MG63 (cell line): Measurements from ENCODE around the gene RAD9B. TPM values are rescaled to one million over a fixed set of nuclear protein-coding genes. Genes with fewer than 3 reads are reported as not detected.
"Not testable (repeated sequence)": the region's sequence is repeated elsewhere in the genome, so short reads cannot be mapped to it uniquely, and the experiment has no call there.

Experiments
- DNase-seq: peaks from one replicate; pipeline ENCODE4 v3.0.0-alpha.2; 2020
- H3K27me3 ChIP-seq: fragments of 250-450 bp; sonication (Bioruptor Pico); 2 replicates; pipeline ENCODE4 v1.5.1; 2020; ENCODE audit warnings: mild to moderate bottlenecking, moderate library complexity
- H3K36me3 ChIP-seq: fragments of 250-450 bp; sonication (Bioruptor Pico); 2 replicates; pipeline ENCODE4 v1.5.1; 2020; ENCODE audit warnings: mild to moderate bottlenecking, moderate library complexity
- H3K4me3 ChIP-seq: fragments of 250-450 bp; sonication (Bioruptor Pico); 2 replicates; pipeline ENCODE4 v1.5.1; 2020; ENCODE audit warnings: mild to moderate bottlenecking, moderate library complexity
- H3K9me3 ChIP-seq: fragments of 250-450 bp; sonication (Bioruptor Pico); 2 replicates; pipeline ENCODE4 v1.5.1; 2020; ENCODE audit warnings: mild to moderate bottlenecking, moderate library complexity
- total RNA-seq: library from RNA; depleted of rRNA; stranded (reverse); fragments of >200 nt; shearing (Covaris generic); gene quantifications from 2 replicates; pipeline ENCODE4 v1.2.3, GENCODE V29; 2014; ENCODE audit warnings: low replicate concordance; rRNA removed

RAD9B gene
- total RNA-seq, 1 experiment from 2014 or later, result 2.0 TPM

DNA sequence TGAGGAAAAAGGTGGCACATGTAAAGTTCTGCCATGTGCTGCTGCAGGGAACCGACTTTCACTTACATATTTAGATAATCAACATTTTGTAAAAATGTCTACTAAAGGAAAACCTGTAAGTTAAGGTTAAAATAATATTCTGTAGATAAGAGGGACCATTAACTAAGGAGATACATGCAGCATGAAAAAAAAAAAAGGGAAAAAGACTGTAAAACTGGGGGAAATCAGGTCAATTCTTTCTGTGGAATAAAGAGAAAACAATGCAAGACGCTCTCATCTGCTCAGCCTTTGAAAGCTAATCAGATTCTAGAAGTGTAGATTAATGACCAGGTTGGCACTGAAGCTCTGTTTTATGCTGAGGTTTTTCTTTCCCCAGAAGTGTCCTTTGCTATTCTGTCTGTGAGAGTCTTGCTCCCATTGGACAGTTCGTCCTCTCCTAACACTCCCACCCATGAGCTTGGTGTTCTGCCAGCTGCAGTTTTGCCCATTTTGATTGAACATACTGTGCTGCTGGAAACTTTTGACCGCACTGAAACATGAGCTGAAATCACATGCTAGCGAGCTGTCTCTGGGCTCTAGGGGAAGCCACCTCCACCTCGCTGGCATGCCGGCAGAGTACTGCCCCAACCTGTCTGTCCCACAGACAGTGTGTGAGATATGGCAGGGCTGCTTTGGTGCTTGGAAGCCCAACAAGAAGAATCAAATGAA, 41.3 kb downstream of the RAD9B start:
- Histone ChIP-seq H3K36me3 (peaks cover 31% of the 10 kb centered on the region), H3K9me3 (no peaks in the 10 kb centered on the region), H3K4me3 (no peak overlapping the region), H3K27me3 (no peaks in the 10 kb centered on the region)
- no peak for DNase-seq

DNA sequence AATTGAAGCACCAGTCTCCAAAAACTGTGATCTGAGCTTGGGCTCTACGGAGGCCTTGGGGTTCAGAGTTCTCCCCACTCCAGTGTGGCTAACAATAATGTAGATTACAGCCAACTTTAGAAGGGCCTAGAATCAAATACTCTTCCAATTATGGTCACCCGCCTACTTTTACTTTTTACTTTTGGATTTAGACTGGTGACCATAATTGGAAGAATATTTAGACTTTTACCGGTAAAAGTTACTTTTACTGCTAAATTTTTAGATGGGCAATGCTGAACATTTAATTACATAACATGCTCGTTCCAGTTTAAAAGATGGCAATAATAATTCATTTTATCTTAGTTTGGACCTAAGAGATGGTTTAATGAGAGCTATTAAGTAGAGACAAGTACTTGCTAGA, 41.8 kb downstream of the RAD9B start:
- Histone ChIP-seq H3K36me3 (peaks cover 29% of the 10 kb centered on the region), H3K9me3 (no peaks in the 10 kb centered on the region), H3K4me3 (no peak overlapping the region), H3K27me3 (no peaks in the 10 kb centered on the region)
- no peak for DNase-seq

GRCh38 chr12:110545259-110545658, 43.1 kb downstream of the RAD9B start:
- DNase-seq, result peak; percentile 49
- not testable (repeated sequence) for H3K9me3 ChIP-seq, H3K4me3 ChIP-seq, H3K27me3 ChIP-seq
- peaks cover 26% of the 10 kb centered on the region for H3K36me3 ChIP-seq

DNA sequence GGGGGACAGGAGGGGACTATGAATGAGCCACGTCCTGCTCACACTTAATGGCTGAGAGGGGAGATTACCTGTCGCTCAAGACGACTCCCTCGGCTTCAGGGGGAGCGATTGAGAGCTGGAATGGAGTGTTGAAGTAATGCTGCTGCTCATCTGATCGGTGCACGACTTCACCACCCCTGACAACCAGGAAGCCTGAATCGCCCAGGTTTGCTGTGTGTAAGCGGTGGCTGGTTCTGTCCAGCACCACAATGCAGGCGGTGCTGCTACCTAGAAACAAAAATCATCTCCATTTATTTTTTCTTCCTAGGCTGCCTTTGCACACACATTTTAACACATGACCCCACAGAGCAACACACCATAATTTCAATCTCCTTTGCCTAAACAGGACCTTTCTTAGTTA, 43.7 kb downstream of the RAD9B start:
- Histone ChIP-seq H3K27me3 (no peaks in the 10 kb centered on the region), H3K4me3 (no peak overlapping the region), H3K36me3 (peaks cover 26% of the 10 kb centered on the region), H3K9me3 (no peaks in the 10 kb centered on the region)
- no peak for DNase-seq

- Histone ChIP-seq H3K4me3 (no peak overlapping the region), H3K36me3 (peaks cover 27% of the 10 kb centered on the region), H3K27me3 (no peaks in the 10 kb centered on the region), H3K9me3 (no peaks in the 10 kb centered on the region)
- peak; percentile 26 for DNase-seq
Measured at GRCh38 chr12:110546339-110546738, 44.2 kb downstream of the RAD9B start.

DNA sequence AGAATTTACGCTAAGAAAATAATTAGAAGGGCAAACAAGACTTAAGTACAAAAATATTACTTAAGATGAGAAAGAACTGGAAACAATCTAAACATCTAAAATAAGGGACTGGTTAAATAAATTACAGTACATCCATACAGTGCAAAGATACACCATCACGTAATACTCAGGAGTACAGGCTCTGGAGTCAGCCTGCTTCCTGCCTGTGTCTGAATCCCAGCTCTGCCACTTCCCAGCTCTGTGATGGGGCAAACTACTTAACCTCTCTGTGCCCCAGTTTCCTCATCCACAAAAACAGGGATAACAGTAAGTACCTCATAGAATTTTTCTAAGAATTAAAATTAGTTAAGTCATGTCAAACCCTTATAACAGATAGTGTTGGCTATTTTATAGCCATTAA, 45.0 kb downstream of the RAD9B start:
- Histone ChIP-seq H3K36me3 (peaks cover 30% of the 10 kb centered on the region), H3K27me3 (no peaks in the 10 kb centered on the region), H3K9me3 (no peaks in the 10 kb centered on the region), H3K4me3 (no peak overlapping the region)
- no peak for DNase-seq

- Histone ChIP-seq H3K9me3 (no peaks in the 10 kb centered on the region), H3K27me3 (no peaks in the 10 kb centered on the region), H3K36me3 (peaks cover 24% of the 10 kb centered on the region), H3K4me3 (no peak overlapping the region)
- DNase-seq, result no peak
Measured at GRCh38 chr12:110548678-110549077, 46.5 kb downstream of the RAD9B start.

DNA sequence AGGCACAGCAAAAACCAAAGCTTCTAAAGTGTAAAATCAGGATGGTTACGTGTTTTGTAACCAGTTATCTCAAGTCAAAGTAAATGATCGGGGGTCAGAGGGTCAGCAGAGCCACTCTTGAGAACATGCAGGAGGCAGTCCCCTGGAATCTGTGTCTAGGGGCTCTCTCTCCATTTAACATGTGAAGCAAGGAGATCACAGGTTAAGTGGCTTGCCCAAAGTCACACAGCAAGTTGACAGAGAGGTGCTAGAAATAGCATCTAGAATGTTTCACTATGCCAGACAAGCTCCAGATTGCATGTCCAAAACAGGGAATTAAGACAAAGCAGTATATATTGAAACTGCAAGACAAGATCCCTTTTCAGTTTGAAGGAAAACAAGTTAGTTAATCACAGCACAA, 47.6 kb downstream of the RAD9B start:
- no peak for DNase-seq

DNA sequence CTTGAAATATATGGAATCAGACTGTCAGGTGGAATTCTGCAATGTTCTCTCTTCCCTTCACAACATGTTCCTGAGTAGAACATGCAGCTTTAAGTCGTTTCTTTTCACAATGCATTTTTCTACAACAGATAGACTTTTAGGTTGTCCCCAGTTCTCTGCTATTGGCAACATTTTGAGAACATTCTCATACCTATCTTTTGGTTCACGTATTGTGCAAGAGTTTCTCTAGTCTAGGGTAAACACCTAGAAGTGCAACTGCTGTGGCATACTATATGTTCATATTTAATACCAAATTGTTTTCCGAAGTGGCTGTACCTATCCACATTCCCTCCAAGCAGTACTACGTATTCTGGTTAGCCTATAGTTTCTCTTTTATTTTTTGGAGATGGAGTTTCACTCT, 48.9 kb downstream of the RAD9B start:
- Histone ChIP-seq H3K4me3 (no peak overlapping the region), H3K27me3 (no peaks in the 10 kb centered on the region), H3K9me3 (no peaks in the 10 kb centered on the region), H3K36me3 (peaks cover 11% of the 10 kb centered on the region)
- no peak for DNase-seq

More for the DNA sequence above, 47.6 kb downstream of the RAD9B start:
- no peaks in the 10 kb centered on the region for H3K9me3 ChIP-seq
- no peaks in the 10 kb centered on the region for H3K27me3 ChIP-seq
- H3K4me3 ChIP-seq, result no peak overlapping the region
- H3K36me3 ChIP-seq, result peaks cover 16% of the 10 kb centered on the region

Other genes starting within 250 kb of the RAD9B start
- 13.3 and 20.4 TPM in 2 replicates for gene ATP2A2, start 221.1 kb upstream of the RAD9B start, total RNA-seq
- gene ANAPC7, start 98.6 kb upstream of the RAD9B start, total RNA-seq, result 50.7 and 51.5 TPM in 2 replicates
- gene ARPC3, start 52.0 kb upstream of the RAD9B start, total RNA-seq, result 397 and 586 TPM in 2 replicates
- 17.5 and 38.0 TPM in 2 replicates for gene GPN3, start 34.1 kb upstream of the RAD9B start, total RNA-seq
- gene FAM216A, start 33.5 kb upstream of the RAD9B start, total RNA-seq, result 24.7 and 43.7 TPM in 2 replicates
- 33.5 and 59.1 TPM in 2 replicates for gene VPS29, start 220 bp upstream of the RAD9B start, total RNA-seq
- 4.4 and 11.0 TPM in 2 replicates for gene PPTC7, start 81.0 kb downstream of the RAD9B start, total RNA-seq
- 19.6 and 47.5 TPM in 2 replicates for gene TCTN1, start 111.8 kb downstream of the RAD9B start, total RNA-seq
- not detected in 2 replicates for gene HVCN1, start 186.8 kb downstream of the RAD9B start, total RNA-seq
- 118 and 155 TPM in 2 replicates for gene PPP1CC, start 240.6 kb downstream of the RAD9B start, total RNA-seq